ENCODE results near the gene CCBE1.

Gene CCBE1

GRCh38 chr18:59570101-59570775, 127.0 kb downstream of the CCBE1 start:
- DNase-seq (ENCODE audit: low read depth), result no peak

DNA sequence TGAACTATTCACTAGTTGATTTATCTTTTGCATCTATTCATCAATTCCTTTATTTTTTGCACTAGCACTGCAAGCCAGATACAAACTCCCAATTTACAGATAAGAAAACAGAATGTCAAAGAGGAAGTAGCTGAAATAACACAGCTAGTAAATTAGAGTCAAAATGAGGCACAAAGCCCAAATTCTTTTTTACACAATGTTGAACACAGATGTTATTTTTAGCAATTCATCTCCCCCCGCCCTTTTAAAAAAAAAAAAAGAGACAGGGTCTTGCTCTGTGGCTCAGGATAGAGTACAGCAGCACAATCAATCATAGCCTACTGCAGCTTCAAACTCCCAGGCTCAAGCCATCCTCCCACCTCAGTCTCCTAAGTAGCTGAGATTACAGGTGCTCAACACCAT, 127.8 kb downstream of the CCBE1 start:
- DNase-seq (ENCODE audit: low read depth), result no peak

GRCh38 chr18:59567431-59567830, 129.8 kb downstream of the CCBE1 start:
- DNase-seq (ENCODE audit: low read depth), result no peak

DNA sequence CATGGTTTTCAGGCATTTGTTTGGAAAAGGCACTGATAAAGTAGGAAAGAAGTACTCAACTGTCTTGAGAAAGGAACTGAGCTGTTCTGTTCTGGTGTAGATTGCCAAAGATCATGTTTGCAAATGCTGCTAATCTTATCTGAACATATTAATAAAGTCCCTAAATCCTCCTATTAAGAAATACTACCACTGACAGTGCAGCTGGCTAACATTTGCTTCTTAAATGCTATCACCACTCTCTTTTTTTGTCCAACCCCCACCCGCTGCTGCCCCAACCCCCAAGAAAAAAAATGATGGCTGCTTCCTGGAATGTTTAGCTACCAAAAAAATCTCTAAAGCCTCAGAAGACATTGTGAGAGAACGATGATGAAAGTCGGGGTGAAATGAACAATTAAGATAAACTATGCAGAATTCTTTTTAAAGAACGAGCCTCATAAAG, 130.7 kb downstream of the CCBE1 start:
- DNase-seq (ENCODE audit: low read depth), result no peak

- peak; percentile 39 for DNase-seq (ENCODE audit: low read depth)
Measured at GRCh38 chr18:59565957-59566356, 131.3 kb downstream of the CCBE1 start.

GRCh38 chr18:59564561-59564960, 132.7 kb downstream of the CCBE1 start:
- no peak for DNase-seq (ENCODE audit: low read depth)

DNA sequence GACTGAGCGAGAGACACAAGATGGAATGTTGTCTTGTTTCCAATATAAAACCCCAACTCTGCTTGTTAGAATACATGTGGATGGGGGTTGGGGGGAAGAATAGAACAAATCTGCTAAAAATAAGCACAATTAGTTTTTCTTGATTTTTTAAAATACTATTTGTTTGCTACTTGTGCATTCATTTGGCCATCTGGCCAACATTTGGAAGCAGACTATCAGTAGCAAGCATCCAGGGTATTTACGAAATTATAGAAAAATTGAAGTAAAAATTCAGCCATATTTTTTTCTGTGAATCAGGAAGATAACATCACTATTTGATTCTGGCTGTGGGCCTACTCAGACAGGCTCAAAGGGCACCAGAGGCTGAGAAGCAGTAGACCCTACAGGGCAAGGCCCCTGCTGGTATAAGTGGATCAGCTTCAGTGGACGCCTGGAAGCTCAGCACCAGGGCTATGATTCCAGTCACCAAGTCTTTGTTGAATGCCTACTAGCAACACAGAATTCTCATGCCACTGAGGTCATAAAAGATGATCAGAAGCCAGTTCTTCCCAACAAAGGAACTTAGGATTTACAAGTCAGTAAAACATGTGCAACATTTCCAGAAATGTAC, 133.9 kb downstream of the CCBE1 start:
- no peak for DNase-seq (ENCODE audit: low read depth)

DNA sequence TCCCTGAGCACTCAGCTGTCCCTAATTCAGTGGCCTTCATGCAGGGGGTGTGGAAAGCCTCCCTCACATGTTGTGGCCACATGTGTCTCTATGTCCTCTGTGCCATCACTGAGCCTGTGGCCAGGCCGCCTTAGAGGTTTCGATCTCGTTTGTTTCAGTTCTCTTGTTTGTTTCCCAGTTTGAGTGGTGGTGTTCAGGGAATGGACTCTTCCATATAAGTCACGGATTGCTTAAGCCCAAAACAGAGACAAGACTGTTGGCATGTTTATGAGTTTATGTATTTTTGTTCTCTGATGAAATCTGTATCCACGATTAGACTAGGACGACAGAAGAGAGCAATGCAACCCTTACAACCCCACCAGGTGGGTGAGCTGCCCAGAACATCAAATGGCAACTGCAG, 134.5 kb downstream of the CCBE1 start:
- no peak for DNase-seq (ENCODE audit: low read depth)

GRCh38 chr18:59561612-59562011, 135.6 kb downstream of the CCBE1 start:
- DNase-seq (ENCODE audit: low read depth), result no peak

GRCh38 chr18:59560556-59560955, 136.7 kb downstream of the CCBE1 start:
- no peak for DNase-seq (ENCODE audit: low read depth)

DNA sequence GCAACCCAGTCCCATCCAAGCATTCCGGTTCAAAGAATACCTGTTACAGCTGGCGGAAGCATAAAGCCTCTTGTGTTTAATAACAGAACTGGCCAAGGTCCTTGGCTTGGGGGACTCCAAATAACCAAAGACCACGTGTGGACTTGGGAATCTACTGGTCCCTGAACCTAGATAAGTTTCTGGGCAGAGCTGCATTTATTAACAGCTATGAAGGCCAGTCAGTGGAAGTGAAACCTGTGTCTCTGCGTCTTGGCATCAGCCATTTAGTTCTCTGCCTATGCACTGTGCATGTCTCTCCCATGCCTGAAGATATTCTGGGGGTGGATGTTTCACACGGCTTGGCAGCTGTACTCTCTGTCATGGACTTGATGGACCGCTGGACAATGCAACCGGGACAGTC, 137.7 kb downstream of the CCBE1 start:
- DNase-seq (ENCODE audit: low read depth), result no peak

GRCh38 chr18:59555995-59556659, 141.1 kb downstream of the CCBE1 start:
- DNase-seq (ENCODE audit: low read depth), result peak; percentile 51

GRCh38 chr18:59554796-59555335, 142.4 kb downstream of the CCBE1 start:
- no peak for DNase-seq (ENCODE audit: low read depth)

DNA sequence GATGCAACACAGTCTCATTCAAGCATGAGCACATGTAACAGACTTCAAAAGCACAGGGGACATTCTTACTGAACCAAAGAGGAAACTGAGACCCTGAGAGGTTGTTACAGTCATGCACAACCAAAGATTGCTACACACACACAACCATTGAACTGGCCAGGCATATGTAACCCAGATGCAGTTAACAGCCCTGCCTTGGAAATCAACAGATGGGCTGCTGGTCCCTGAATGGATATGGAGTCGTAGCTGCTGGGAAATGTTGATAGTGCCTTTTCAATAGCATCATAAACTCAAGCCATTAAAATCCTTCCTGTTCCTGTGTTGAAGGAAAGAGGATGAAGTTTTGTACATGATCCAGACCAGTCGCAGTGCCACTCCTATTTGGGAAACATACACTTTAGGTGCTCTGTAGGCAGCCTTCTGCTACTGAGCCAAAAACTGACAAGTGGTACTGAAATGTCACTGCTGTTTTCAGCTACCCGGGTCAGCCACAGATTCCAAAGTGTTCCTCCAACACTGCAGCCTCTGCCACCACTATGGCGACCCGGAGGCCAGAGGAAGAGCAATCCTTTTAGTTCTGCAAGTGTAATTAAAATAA, 143.9 kb downstream of the CCBE1 start:
- DNase-seq (ENCODE audit: low read depth), result no peak

GRCh38 chr18:59551902-59552635, 145.2 kb downstream of the CCBE1 start:
- DNase-seq (ENCODE audit: low read depth), result no peak

GRCh38 chr18:59550174-59550516, 147.1 kb downstream of the CCBE1 start:
- no peak for DNase-seq (ENCODE audit: low read depth)

GRCh38 chr18:59549503-59550173, 147.6 kb downstream of the CCBE1 start:
- no peak for DNase-seq (ENCODE audit: low read depth)

DNA sequence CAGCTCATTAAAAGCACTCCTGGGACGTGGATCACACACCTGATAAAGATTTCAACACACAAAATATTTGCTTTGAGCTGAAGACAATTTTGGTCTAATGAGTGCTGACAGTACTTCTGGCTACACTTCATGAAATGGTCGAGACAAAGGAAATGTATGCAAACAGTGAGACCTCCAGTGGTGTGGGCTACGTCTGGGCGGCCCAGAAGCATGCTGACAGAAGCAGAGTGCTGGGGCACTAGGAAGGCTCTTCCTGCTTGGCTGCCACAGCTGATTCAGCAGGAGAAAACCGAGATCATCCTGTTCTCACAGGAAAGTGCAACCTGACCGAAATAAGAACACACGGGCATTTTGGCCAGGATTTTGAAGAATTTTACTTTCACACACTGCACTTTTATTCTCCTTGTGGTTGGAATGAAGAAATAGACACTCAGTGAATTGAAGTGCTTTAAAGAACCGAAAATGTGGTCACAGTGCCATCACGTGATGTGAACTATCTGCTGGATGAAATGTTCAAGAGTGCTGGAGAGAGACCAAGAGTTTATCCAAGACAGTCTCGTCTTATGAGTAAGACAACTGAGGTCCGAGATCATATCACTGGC, 149.5 kb downstream of the CCBE1 start:
- DNase-seq (ENCODE audit: low read depth), result peak; percentile 78

DNA sequence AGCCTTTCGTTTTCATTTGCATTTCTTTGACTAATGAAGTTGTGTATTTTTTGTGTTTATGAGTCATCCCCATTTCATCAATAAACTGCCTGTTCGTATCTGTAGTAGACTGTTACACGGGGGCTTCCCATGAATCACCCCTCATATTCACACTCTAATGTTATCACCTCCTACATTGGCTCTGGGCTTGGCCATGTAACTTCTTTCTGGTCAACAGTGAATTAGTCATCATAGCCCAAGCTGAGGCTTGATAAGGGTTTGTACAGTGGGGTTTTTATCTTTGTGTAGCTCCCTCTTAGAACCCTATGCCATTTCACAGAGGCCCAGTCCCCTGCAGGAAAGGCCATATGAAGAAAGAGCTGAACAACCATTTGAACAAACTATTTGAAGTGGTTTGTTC, 151.0 kb downstream of the CCBE1 start:
- peak; percentile 84 for DNase-seq (ENCODE audit: low read depth)

GRCh38 chr18:59540780-59541179, 156.4 kb downstream of the CCBE1 start:
- DNase-seq (ENCODE audit: low read depth), result no peak

- no peak for DNase-seq (ENCODE audit: low read depth)
Measured at GRCh38 chr18:59540346-59540745, 156.9 kb downstream of the CCBE1 start.
